ENCODE data around the gene CHRNA4. TPM values are rescaled to one million over a fixed set of nuclear protein-coding genes. Genes with fewer than 3 reads are reported as not detected.

The CHRNA4 gene
- total RNA-seq, 1 donor from 2014 or later: 0.38 TPM

DNA sequence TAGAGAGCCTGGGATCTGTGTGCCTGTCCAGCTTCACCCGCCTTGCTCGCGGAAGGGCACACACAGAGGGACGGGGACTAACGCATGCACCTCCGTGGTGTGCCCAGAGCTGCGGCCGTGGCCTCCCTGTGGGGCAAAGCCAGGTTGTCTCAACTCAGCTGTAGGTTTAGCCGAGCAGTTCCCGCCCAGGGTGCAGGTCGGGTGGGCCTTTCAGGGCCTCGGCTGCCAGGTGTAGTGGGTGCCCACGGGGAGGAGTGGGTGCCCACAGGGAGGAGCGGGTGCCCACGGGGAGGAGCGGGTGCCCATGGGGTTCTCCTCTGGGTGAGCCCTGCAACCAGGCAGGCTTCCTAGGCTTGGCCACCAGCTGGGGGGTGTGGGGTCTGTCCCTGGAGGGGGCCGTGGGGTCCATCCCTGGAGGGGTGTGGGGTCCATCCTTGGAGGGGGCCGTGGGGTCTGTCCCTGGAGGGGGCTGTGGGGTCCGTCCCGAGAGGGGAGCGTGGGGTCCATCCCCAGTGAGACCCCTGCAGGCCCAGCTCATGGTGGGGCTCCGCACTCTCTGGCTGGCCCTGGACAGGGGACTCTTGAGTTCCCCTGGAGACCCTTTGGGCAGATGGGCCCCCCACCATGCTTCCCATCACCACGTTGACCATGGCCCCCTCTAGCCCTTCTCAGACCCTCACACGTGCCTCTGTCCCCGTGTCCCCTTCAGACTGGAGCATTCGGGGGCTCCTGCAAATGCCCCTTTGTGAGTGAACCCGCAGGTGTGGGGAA is 37.8 kb upstream of the CHRNA4 start:
- Histone ChIP-seq H3K36me3 (no peaks in the 10 kb centered on the region), H3K4me1 (no peaks in the 10 kb centered on the region), H3K9me3 (replicated peaks) (no peaks in the 10 kb centered on the region), H3K27me3 (ENCODE audit: low read depth) (peaks cover 99% of the 10 kb centered on the region), H3K4me3 (no peak overlapping the region), H3K27ac (replicated peaks) (no peak overlapping the region)
- DNase-seq: no peak
- TF ChIP-seq, protein P1, sequence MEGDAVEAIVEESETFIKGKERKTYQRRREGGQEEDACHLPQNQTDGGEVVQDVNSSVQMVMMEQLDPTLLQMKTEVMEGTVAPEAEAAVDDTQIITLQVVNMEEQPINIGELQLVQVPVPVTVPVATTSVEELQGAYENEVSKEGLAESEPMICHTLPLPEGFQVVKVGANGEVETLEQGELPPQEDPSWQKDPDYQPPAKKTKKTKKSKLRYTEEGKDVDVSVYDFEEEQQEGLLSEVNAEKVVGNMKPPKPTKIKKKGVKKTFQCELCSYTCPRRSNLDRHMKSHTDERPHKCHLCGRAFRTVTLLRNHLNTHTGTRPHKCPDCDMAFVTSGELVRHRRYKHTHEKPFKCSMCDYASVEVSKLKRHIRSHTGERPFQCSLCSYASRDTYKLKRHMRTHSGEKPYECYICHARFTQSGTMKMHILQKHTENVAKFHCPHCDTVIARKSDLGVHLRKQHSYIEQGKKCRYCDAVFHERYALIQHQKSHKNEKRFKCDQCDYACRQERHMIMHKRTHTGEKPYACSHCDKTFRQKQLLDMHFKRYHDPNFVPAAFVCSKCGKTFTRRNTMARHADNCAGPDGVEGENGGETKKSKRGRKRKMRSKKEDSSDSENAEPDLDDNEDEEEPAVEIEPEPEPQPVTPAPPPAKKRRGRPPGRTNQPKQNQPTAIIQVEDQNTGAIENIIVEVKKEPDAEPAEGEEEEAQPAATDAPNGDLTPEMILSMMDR (IDR thresholded peaks at IDR 0.05; ENCODE audit: borderline replicate concordance): no peak
- intact Hi-C loops (cut with micrococcal nuclease): no loop called here

- no peaks in the 10 kb centered on the region for H3K9me3 ChIP-seq (replicated peaks)
- TF ChIP-seq, protein P1 (IDR thresholded peaks at IDR 0.05; ENCODE audit: borderline replicate concordance): no peak
- H3K4me1 ChIP-seq: no peaks in the 10 kb centered on the region
- no peak for DNase-seq
- H3K27ac ChIP-seq (replicated peaks): no peak overlapping the region
- no peak overlapping the region for H3K4me3 ChIP-seq
- intact Hi-C loops (cut with micrococcal nuclease): no loop called here
- no peaks in the 10 kb centered on the region for H3K36me3 ChIP-seq
- peaks cover 99% of the 10 kb centered on the region for H3K27me3 ChIP-seq (ENCODE audit: low read depth)
Measured at GRCh38 chr20:63397946-63398450, 36.8 kb upstream of the CHRNA4 start.

- TF ChIP-seq, protein P1 (IDR thresholded peaks at IDR 0.05; ENCODE audit: borderline replicate concordance): no peak
- Histone ChIP-seq H3K36me3 (no peaks in the 10 kb centered on the region), H3K27me3 (ENCODE audit: low read depth) (peaks cover 99% of the 10 kb centered on the region), H3K27ac (replicated peaks) (no peak overlapping the region), H3K4me1 (no peaks in the 10 kb centered on the region), H3K9me3 (replicated peaks) (no peaks in the 10 kb centered on the region), H3K4me3 (no peak overlapping the region)
- intact Hi-C loops (cut with micrococcal nuclease): no loop called here
- no peak for DNase-seq
Measured at GRCh38 chr20:63397155-63397843, 36.1 kb upstream of the CHRNA4 start.

- H3K27ac ChIP-seq (replicated peaks): no peak overlapping the region
- peaks cover 100% of the 10 kb centered on the region for H3K27me3 ChIP-seq (ENCODE audit: low read depth)
Measured at GRCh38 chr20:63396300-63396699, 35.2 kb upstream of the CHRNA4 start.

GRCh38 chr20:63395723-63396122 is 34.6 kb upstream of the CHRNA4 start:
- intact Hi-C loops (cut with micrococcal nuclease): no loop called here
- peaks cover 98% of the 10 kb centered on the region for H3K27me3 ChIP-seq (ENCODE audit: low read depth)
- no peak overlapping the region for H3K4me3 ChIP-seq
- DNase-seq: no peak
- H3K27ac ChIP-seq (replicated peaks): no peak overlapping the region
- H3K4me1 ChIP-seq: no peaks in the 10 kb centered on the region
- H3K36me3 ChIP-seq: no peaks in the 10 kb centered on the region
- peaks cover 11% of the 10 kb centered on the region for H3K9me3 ChIP-seq (replicated peaks)
- TF ChIP-seq, protein P1 (IDR thresholded peaks at IDR 0.05; ENCODE audit: borderline replicate concordance): no peak

More at GRCh38 chr20:63396300-63396699, 35.2 kb upstream of the CHRNA4 start:
- Histone ChIP-seq H3K4me3 (no peak overlapping the region), H3K4me1 (no peaks in the 10 kb centered on the region), H3K36me3 (no peaks in the 10 kb centered on the region), H3K9me3 (replicated peaks) (peaks cover 5% of the 10 kb centered on the region)
- TF ChIP-seq, protein P1 (IDR thresholded peaks at IDR 0.05; ENCODE audit: borderline replicate concordance): no peak
- no peak for DNase-seq
- intact Hi-C loops (cut with micrococcal nuclease): no loop called here
